HEK293 (cell line): ENCODE data around the gene MYO9B.

ENCODE experiments used
- EGR2 ChIP-seq: fragments of 450-650 bp; formaldehyde crosslinking; IDR thresholded peaks from 2 replicates; pipeline ENCODE4 v1.5.1; 2016; ENCODE audit warnings: low read depth, missing biosample characterization, missing genetic modification characterization
- KLF16 ChIP-seq: fragments of 450-650 bp; formaldehyde crosslinking; IDR thresholded peaks from 2 replicates; pipeline ENCODE4 v1.5.1; 2017; ENCODE audit warnings: missing biosample characterization, missing genetic modification characterization
- KLF8 ChIP-seq: fragments of 450-650 bp; formaldehyde crosslinking; IDR thresholded peaks from 2 replicates; pipeline ENCODE4 v1.5.1; 2016; ENCODE audit warnings: missing biosample characterization, missing genetic modification characterization
- MEIS1 ChIP-seq: sonication (generic); formaldehyde crosslinking; IDR thresholded peaks from 2 replicates; pipeline ENCODE4 v1.8.1; 2022; ENCODE audit warnings: missing genetic modification reagents, mild to moderate bottlenecking, borderline replicate concordance
- YY2 ChIP-seq: fragments of 450-650 bp; formaldehyde crosslinking; IDR thresholded peaks from 2 replicates; pipeline ENCODE4 v1.5.1; 2016; ENCODE audit warnings: missing biosample characterization, missing genetic modification characterization
- ZBTB20 ChIP-seq: fragments of 450-650 bp; formaldehyde crosslinking; IDR thresholded peaks from 2 replicates; pipeline ENCODE4 v1.5.1; 2016; ENCODE audit warnings: missing biosample characterization, missing genetic modification characterization
- ZBTB48 ChIP-seq: fragments of 450-650 bp; formaldehyde crosslinking; IDR thresholded peaks from 2 replicates; pipeline ENCODE4 v1.5.1; 2016; ENCODE audit warnings: missing biosample characterization, missing genetic modification characterization
- ZFP41 ChIP-seq: fragments of 450-650 bp; formaldehyde crosslinking; IDR thresholded peaks from 2 replicates; pipeline ENCODE4 v1.5.1; 2016; ENCODE audit warnings: missing biosample characterization, missing genetic modification characterization, borderline replicate concordance
- ZNF114 ChIP-seq: fragments of 450-650 bp; formaldehyde crosslinking; IDR thresholded peaks from 2 replicates; pipeline ENCODE4 v1.5.0; 2017; ENCODE audit warnings: missing biosample characterization, missing genetic modification characterization
- ZNF132 ChIP-seq: fragments of 450-650 bp; formaldehyde crosslinking; IDR thresholded peaks from 2 replicates; pipeline ENCODE4 v1.5.1; 2017; ENCODE audit warnings: missing biosample characterization, missing genetic modification characterization, borderline replicate concordance
- ZNF146 ChIP-seq: fragments of 450-650 bp; formaldehyde crosslinking; IDR thresholded peaks from 2 replicates; pipeline ENCODE4 v1.5.1; 2016; ENCODE audit warnings: missing biosample characterization, missing genetic modification characterization
- ZNF155 ChIP-seq: fragments of 450-650 bp; formaldehyde crosslinking; IDR thresholded peaks from 2 replicates; pipeline ENCODE4 v1.5.1; 2016; ENCODE audit warnings: missing biosample characterization, missing genetic modification characterization
- ZNF157 ChIP-seq: fragments of 450-650 bp; formaldehyde crosslinking; IDR thresholded peaks from 2 replicates; pipeline ENCODE4 v1.5.1; 2016; ENCODE audit warnings: missing biosample characterization, missing genetic modification characterization
- ZNF16 ChIP-seq: fragments of 450-650 bp; formaldehyde crosslinking; IDR thresholded peaks from 2 replicates; pipeline ENCODE4 v1.5.1; 2016; ENCODE audit warnings: low read depth, missing biosample characterization, missing genetic modification characterization
- ZNF2 ChIP-seq: fragments of 450-650 bp; formaldehyde crosslinking; IDR thresholded peaks from 2 replicates; pipeline ENCODE4 v1.5.1; 2016; ENCODE audit warnings: missing biosample characterization, missing genetic modification characterization
- ZNF510 ChIP-seq: fragments of 450-650 bp; formaldehyde crosslinking; IDR thresholded peaks from 2 replicates; pipeline ENCODE4 v1.5.1; 2018; ENCODE audit warnings: mild to moderate bottlenecking, missing genetic modification characterization, missing biosample characterization; ENCODE audit not compliant: insufficient replicate concordance
- ZNF585B ChIP-seq: fragments of 450-650 bp; formaldehyde crosslinking; IDR thresholded peaks from 2 replicates; pipeline ENCODE4 v1.5.1; 2016; ENCODE audit warnings: missing biosample characterization, missing genetic modification characterization
- ZNF660 ChIP-seq: fragments of 450-650 bp; IDR thresholded peaks from 2 replicates; pipeline ENCODE4 v1.5.1; 2018; ENCODE audit warnings: missing biosample characterization, mild to moderate bottlenecking, missing genetic modification characterization
- ZNF670 ChIP-seq: fragments of 450-650 bp; formaldehyde crosslinking; IDR thresholded peaks from 2 replicates; pipeline ENCODE4 v1.5.1; 2016; ENCODE audit warnings: missing biosample characterization, missing genetic modification characterization, low read depth
- ZNF677 ChIP-seq: fragments of 450-650 bp; IDR thresholded peaks from 2 replicates; pipeline ENCODE4 v1.5.0; 2018; ENCODE audit warnings: missing biosample characterization, mild to moderate bottlenecking, missing genetic modification characterization, moderate library complexity
- ZNF777 ChIP-seq: fragments of 450-650 bp; formaldehyde crosslinking; IDR thresholded peaks from 2 replicates; pipeline ENCODE4 v1.5.1; 2017; ENCODE audit warnings: missing biosample characterization, missing genetic modification characterization, borderline replicate concordance
- ZNF837 ChIP-seq: fragments of 450-650 bp; formaldehyde crosslinking; IDR thresholded peaks from 2 replicates; pipeline ENCODE4 v1.5.1; 2016; ENCODE audit warnings: missing biosample characterization, missing genetic modification characterization
- ZNF843 ChIP-seq: fragments of 450-650 bp; formaldehyde crosslinking; IDR thresholded peaks from 2 replicates; pipeline ENCODE4 v1.5.1; 2016; ENCODE audit warnings: missing biosample characterization, missing genetic modification characterization
- TF ChIP-seq, protein P1 (sequence below): fragments of 450-650 bp; formaldehyde crosslinking; IDR thresholded peaks from 2 replicates; pipeline ENCODE4 v1.5.1; 2016; ENCODE audit warnings: missing biosample characterization, missing genetic modification characterization, borderline replicate concordance
- TF ChIP-seq, protein P2 (sequence below): fragments of 450-650 bp; formaldehyde crosslinking; optimal IDR thresholded peaks from 2 replicates; pipeline ENCODE3; 2016; ENCODE audit warnings: missing biosample characterization, mild to moderate bottlenecking, missing genetic modification characterization
- TF ChIP-seq, protein P3 (sequence below): fragments of 450-650 bp; formaldehyde crosslinking; IDR thresholded peaks from 2 replicates; pipeline ENCODE4 v1.5.1; 2016; ENCODE audit warnings: missing biosample characterization, missing genetic modification characterization, low read depth
- TF ChIP-seq, protein P4 (sequence below): sonication (generic); formaldehyde crosslinking; IDR thresholded peaks from 2 replicates; pipeline ENCODE4 v1.8.1; 2022; ENCODE audit warnings: mild to moderate bottlenecking, moderate library complexity, missing genetic modification reagents
- TF ChIP-seq, protein P5 (sequence below): fragments of 450-650 bp; formaldehyde crosslinking; IDR thresholded peaks from 2 replicates; pipeline ENCODE4 v1.5.1; 2017; ENCODE audit warnings: missing biosample characterization, missing genetic modification characterization

Gene MYO9B

DNA sequence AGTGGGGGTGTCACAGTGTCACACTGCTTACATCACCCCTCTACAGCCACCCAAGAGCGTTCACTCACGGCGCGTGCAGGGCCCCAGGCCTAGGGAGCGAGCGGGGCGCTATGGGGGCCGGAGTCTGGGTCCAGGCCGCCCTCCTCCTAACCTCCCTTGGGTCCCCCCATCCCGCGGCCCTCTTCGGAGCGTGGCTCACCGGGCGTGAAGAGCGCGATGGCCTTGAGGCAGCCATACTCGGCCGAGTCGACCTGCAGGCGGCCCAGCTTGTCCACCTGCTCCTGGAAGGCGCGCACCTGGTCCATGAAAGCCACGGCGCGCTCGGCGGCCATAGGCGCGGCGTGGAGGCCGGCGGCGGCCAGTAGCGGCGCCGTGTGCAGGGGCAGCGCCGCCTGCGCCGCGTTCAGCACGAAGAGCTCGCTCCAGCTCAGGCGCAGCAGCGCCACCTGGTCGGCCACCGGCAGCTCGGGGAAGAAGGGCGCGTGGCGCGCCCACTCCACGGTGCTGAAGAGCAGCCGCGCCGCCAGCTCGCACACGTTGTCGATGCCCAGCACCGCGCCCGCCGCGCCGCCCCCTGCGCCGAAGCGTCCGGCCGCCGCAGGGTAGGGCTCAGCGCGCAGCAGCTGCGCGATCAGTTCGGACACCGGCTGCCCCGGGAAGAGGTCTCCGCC is 159.9 kb downstream of the MYO9B start (continued):
- TF ChIP-seq, protein P1, sequence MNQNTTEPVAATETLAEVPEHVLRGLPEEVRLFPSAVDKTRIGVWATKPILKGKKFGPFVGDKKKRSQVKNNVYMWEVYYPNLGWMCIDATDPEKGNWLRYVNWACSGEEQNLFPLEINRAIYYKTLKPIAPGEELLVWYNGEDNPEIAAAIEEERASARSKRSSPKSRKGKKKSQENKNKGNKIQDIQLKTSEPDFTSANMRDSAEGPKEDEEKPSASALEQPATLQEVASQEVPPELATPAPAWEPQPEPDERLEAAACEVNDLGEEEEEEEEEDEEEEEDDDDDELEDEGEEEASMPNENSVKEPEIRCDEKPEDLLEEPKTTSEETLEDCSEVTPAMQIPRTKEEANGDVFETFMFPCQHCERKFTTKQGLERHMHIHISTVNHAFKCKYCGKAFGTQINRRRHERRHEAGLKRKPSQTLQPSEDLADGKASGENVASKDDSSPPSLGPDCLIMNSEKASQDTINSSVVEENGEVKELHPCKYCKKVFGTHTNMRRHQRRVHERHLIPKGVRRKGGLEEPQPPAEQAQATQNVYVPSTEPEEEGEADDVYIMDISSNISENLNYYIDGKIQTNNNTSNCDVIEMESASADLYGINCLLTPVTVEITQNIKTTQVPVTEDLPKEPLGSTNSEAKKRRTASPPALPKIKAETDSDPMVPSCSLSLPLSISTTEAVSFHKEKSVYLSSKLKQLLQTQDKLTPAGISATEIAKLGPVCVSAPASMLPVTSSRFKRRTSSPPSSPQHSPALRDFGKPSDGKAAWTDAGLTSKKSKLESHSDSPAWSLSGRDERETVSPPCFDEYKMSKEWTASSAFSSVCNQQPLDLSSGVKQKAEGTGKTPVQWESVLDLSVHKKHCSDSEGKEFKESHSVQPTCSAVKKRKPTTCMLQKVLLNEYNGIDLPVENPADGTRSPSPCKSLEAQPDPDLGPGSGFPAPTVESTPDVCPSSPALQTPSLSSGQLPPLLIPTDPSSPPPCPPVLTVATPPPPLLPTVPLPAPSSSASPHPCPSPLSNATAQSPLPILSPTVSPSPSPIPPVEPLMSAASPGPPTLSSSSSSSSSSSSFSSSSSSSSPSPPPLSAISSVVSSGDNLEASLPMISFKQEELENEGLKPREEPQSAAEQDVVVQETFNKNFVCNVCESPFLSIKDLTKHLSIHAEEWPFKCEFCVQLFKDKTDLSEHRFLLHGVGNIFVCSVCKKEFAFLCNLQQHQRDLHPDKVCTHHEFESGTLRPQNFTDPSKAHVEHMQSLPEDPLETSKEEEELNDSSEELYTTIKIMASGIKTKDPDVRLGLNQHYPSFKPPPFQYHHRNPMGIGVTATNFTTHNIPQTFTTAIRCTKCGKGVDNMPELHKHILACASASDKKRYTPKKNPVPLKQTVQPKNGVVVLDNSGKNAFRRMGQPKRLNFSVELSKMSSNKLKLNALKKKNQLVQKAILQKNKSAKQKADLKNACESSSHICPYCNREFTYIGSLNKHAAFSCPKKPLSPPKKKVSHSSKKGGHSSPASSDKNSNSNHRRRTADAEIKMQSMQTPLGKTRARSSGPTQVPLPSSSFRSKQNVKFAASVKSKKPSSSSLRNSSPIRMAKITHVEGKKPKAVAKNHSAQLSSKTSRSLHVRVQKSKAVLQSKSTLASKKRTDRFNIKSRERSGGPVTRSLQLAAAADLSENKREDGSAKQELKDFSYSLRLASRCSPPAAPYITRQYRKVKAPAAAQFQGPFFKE (tag by site-specific recombination), result no peak
- peak; percentile 62; the same call in 1 of the 2 replicates for TF ChIP-seq YY2
- TF ChIP-seq ZNF843 (tag by site-specific recombination), result no peak
- no peak for TF ChIP-seq ZNF157
- no peak for TF ChIP-seq EGR2 (tag by site-specific recombination)
- peak; percentile 85 for TF ChIP-seq ZNF660 (tag by site-specific recombination)
- no peak for TF ChIP-seq ZNF132
- TF ChIP-seq ZNF155, result no peak
- TF ChIP-seq ZFP41 (tag by site-specific recombination), result no peak
- TF ChIP-seq, protein P2, sequence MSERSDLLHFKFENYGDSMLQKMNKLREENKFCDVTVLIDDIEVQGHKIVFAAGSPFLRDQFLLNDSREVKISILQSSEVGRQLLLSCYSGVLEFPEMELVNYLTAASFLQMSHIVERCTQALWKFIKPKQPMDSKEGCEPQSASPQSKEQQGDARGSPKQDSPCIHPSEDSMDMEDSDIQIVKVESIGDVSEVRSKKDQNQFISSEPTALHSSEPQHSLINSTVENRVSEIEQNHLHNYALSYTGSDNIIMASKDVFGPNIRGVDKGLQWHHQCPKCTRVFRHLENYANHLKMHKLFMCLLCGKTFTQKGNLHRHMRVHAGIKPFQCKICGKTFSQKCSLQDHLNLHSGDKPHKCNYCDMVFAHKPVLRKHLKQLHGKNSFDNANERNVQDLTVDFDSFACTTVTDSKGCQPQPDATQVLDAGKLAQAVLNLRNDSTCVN (tag by site-specific recombination), result peak; percentile 88
- TF ChIP-seq ZNF777 (tag by site-specific recombination), result no peak
- no peak for TF ChIP-seq KLF8 (tag by site-specific recombination)
- TF ChIP-seq, protein P3, sequence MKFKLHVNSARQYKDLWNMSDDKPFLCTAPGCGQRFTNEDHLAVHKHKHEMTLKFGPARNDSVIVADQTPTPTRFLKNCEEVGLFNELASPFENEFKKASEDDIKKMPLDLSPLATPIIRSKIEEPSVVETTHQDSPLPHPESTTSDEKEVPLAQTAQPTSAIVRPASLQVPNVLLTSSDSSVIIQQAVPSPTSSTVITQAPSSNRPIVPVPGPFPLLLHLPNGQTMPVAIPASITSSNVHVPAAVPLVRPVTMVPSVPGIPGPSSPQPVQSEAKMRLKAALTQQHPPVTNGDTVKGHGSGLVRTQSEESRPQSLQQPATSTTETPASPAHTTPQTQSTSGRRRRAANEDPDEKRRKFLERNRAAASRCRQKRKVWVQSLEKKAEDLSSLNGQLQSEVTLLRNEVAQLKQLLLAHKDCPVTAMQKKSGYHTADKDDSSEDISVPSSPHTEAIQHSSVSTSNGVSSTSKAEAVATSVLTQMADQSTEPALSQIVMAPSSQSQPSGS (tag by site-specific recombination), result no peak
- no peak for TF ChIP-seq KLF16 (tag by site-specific recombination)
- TF ChIP-seq ZNF510 (tag by site-specific recombination), result no peak
- TF ChIP-seq ZNF114 (tag by site-specific recombination), result no peak
- 0 out of 2 replicates have a peak, but pooled peaks have one; percentile 46 for TF ChIP-seq ZNF677 (tag by site-specific recombination)
- TF ChIP-seq ZNF837 (tag by site-specific recombination), result no peak
- TF ChIP-seq ZBTB20, result peak; percentile 87; the same call in 1 of the 2 replicates
- no peak for TF ChIP-seq ZNF670
- peak; percentile 85; the same call in 1 of the 2 replicates for TF ChIP-seq ZBTB48 (tag by site-specific recombination)
- TF ChIP-seq, protein P4, sequence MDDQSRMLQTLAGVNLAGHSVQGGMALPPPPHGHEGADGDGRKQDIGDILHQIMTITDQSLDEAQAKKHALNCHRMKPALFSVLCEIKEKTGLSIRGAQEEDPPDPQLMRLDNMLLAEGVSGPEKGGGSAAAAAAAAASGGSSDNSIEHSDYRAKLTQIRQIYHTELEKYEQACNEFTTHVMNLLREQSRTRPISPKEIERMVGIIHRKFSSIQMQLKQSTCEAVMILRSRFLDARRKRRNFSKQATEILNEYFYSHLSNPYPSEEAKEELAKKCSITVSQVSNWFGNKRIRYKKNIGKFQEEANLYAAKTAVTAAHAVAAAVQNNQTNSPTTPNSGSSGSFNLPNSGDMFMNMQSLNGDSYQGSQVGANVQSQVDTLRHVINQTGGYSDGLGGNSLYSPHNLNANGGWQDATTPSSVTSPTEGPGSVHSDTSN (CRISPR knock-in tag), result peak; percentile 94
- no peak for TF ChIP-seq ZNF585B (tag by site-specific recombination)
- no peak for TF ChIP-seq ZNF16 (tag by site-specific recombination)
- TF ChIP-seq MEIS1 (CRISPR knock-in tag), result no peak
- TF ChIP-seq, protein P5, sequence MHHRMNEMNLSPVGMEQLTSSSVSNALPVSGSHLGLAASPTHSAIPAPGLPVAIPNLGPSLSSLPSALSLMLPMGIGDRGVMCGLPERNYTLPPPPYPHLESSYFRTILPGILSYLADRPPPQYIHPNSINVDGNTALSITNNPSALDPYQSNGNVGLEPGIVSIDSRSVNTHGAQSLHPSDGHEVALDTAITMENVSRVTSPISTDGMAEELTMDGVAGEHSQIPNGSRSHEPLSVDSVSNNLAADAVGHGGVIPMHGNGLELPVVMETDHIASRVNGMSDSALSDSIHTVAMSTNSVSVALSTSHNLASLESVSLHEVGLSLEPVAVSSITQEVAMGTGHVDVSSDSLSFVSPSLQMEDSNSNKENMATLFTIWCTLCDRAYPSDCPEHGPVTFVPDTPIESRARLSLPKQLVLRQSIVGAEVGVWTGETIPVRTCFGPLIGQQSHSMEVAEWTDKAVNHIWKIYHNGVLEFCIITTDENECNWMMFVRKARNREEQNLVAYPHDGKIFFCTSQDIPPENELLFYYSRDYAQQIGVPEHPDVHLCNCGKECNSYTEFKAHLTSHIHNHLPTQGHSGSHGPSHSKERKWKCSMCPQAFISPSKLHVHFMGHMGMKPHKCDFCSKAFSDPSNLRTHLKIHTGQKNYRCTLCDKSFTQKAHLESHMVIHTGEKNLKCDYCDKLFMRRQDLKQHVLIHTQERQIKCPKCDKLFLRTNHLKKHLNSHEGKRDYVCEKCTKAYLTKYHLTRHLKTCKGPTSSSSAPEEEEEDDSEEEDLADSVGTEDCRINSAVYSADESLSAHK (tag by site-specific recombination), result no peak
- no peak for TF ChIP-seq ZNF146 (tag by site-specific recombination)
- TF ChIP-seq ZNF2, result 0 out of 2 replicates have a peak, but pooled peaks have one; percentile 18
